OCI-LY7 (cell line): Measurements from ENCODE around the gene NFIA. TPM values are rescaled to one million over a fixed set of nuclear protein-coding genes. Genes with fewer than 3 reads are reported as not detected.

ENCODE experiments used
- BruUV-seq: library from RNA; stranded (reverse); fragments of 400-500 nt; replicated peaks from 2 replicates; lab custom pipeline; 2021; lab: Mats Ljungman, UMichigan
- CTCF ChIA-PET: fragments of 300-600 bp; sonication (Branson Sonifier 250); formaldehyde crosslinking; loops from one replicate; lab custom pipeline; 2022; ENCODE audit warnings: antibody characterized with exemption; ENCODE audit not compliant: unreplicated experiment; lab: Charles Lee
- POLR2A ChIA-PET: fragments of 300-600 bp; sonication (Branson Sonifier 250); formaldehyde crosslinking; loops from one replicate; lab custom pipeline; 2022; ENCODE audit warnings: antibody characterized with exemption; lab: Charles Lee
- DNase-seq: peaks from one replicate; pipeline ENCODE4 v3.0.0-alpha.2; 2015; ENCODE audit warnings: low spot score
- H2AFZ ChIP-seq: fragments of 200-600 bp; sonication (generic), shearing (Covaris generic); 2 replicates; pipeline ENCODE4 v1.6.1; 2014; ENCODE audit warnings: mild to moderate bottlenecking, antibody characterized with exemption, low read length, moderate library complexity
- H3K27ac ChIP-seq: fragments of 200-600 bp; sonication (generic); 2 replicates; pipeline ENCODE4 v1.5.1; 2014; ENCODE audit warnings: mixed run types, low read depth, mild to moderate bottlenecking, moderate library complexity, low read length, inconsistent platforms; ENCODE audit not compliant: poor library complexity, severe bottlenecking
- H3K36me3 ChIP-seq: fragments of 200-600 bp; sonication (generic); 2 replicates; pipeline ENCODE4 v1.6.1; 2014; ENCODE audit warnings: mild to moderate bottlenecking, antibody characterized with exemption, low read length, moderate library complexity, mixed read lengths; ENCODE audit not compliant: insufficient read depth
- H3K4me1 ChIP-seq: fragments of 200-600 bp; sonication (generic); 2 replicates; pipeline ENCODE4 v1.5.1; 2014; ENCODE audit warnings: mild to moderate bottlenecking, low read length; ENCODE audit not compliant: insufficient read depth, poor library complexity, severe bottlenecking
- H3K4me2 ChIP-seq: fragments of 200-600 bp; sonication (generic); 2 replicates; pipeline ENCODE4 v1.6.1; 2014; ENCODE audit warnings: mild to moderate bottlenecking, low read length
- H3K4me3 ChIP-seq: fragments of 200-600 bp; sonication (generic); 2 replicates; pipeline ENCODE4 v1.5.1; 2014; ENCODE audit warnings: mild to moderate bottlenecking, low read depth, low read length; ENCODE audit not compliant: poor library complexity, severe bottlenecking
- H3K79me2 ChIP-seq: fragments of 200-600 bp; sonication (generic); 2 replicates; pipeline ENCODE4 v1.6.1; 2016; ENCODE audit warnings: low read depth, mild to moderate bottlenecking, low read length, moderate library complexity, mixed read lengths; ENCODE audit not compliant: insufficient read depth
- H3K9me2 ChIP-seq: fragments of 200-600 bp; sonication (generic); 2 replicates; pipeline ENCODE4 v1.6.1; 2016; ENCODE audit warnings: mild to moderate bottlenecking, low read length, mixed read lengths; ENCODE audit not compliant: insufficient read depth
- H3K9me3 ChIP-seq: fragments of 200-600 bp; sonication (generic); 2 replicates; pipeline ENCODE4 v1.6.1; 2014; ENCODE audit warnings: mild to moderate bottlenecking, mixed run types, low read length, mixed read lengths
- H4K20me1 ChIP-seq: fragments of 200-600 bp; sonication (generic); 2 replicates; pipeline ENCODE4 v1.6.1; 2014; ENCODE audit warnings: mild to moderate bottlenecking, antibody characterized with exemption, low read length, moderate library complexity, mixed read lengths; ENCODE audit not compliant: insufficient read depth
- CTCF ChIP-seq: fragments of 200-600 bp; sonication (generic); conservative IDR thresholded peaks from 2 replicates; pipeline ENCODE4 v1.5.1; 2014; ENCODE audit warnings: mild to moderate bottlenecking, antibody characterized with exemption, low read length, moderate library complexity, mixed read lengths
- EZH2phosphoT487 ChIP-seq: fragments of 200-600 bp; sonication (generic); IDR thresholded peaks from 2 replicates; pipeline ENCODE4 v1.6.1; 2018; ENCODE audit warnings: low read depth, borderline replicate concordance, mild to moderate bottlenecking, mixed run types, antibody characterized with exemption, low read length, moderate library complexity, mixed read lengths
- intact Hi-C: fragments of 100-400 bp; cut with micrococcal nuclease; formaldehyde crosslinking; loops from one replicate; pipeline ENCODE4 v1.10.0; 2022; ENCODE audit not compliant: unreplicated experiment
- total RNA-seq, 2 experiments: library from RNA; depleted of rRNA in 1 of 2; stranded (reverse); fragments of >200 nt in 1 of 2; shearing (Covaris generic) in 1 of 2; gene quantifications; 2 replicates each; pipeline ENCODE4 v1.2.3, GENCODE V29; 2014 to 2022

Gene NFIA
- total RNA-seq, 2 experiments from 2014 or later, result 2.8 to 18.8 TPM

DNA sequence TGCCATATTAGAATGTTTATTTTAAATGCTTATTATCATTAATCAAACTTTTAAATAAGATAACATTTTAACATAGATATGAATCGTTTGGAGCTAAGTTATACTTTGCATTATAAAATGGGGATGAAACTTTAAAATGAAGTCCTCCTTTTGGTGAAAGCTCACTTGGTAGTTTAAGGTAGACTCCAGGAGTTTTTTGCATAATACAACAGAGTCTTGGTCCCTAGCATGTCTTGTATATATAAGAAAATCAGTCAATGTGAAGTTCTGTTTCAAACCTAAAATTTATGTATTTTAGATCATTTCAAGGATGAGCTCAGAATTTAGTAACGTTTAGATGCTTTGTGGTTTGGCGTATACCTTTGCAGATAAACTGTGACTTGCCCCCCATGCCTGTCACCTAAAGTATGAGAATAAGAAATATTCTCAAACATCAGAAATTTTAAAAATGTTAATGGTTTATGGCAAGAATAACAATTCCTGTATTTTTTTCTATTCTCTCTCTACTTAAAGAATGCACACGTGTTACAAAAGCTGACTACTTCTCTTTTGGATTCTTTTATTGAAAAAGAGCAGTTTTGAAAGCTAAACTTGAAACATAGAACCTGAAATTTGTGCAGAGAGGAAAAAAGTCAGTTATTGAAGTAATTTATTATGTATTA is 3.8 kb downstream of the NFIA start:
- ChIA-PET POLR2A (interaction anchor here (0.6 to 1.2 kb wide), 8 partner anchors 8 to 114 kb away, joined by 3 to 6 read pairs (median 4); no protein-coding TSS in a partner anchor), CTCF (no interaction called here)
- H3K27ac ChIP-seq, result no peak overlapping the region
- intact Hi-C loops, result loop anchor here (10.0 kb wide), 1 partner anchor 1599 kb away; the partner anchor contains the start of gene DOCK7
- no peaks in the 10 kb centered on the region for H3K9me2 ChIP-seq
- H3K9me3 ChIP-seq, result no peaks in the 10 kb centered on the region
- no peak overlapping the region for H3K4me2 ChIP-seq
- BruUV-seq, result no TSS peak
- no peaks in the 10 kb centered on the region; the same call in 1 of the 2 replicates for H3K79me2 ChIP-seq
- TF ChIP-seq EZH2phosphoT487 (no peak), CTCF (no peak)
- no peak for DNase-seq
- no peak overlapping the region for H3K4me3 ChIP-seq
- H3K36me3 ChIP-seq, result peaks cover 9% of the 10 kb centered on the region; the same call in 1 of the 2 replicates
- H3K4me1 ChIP-seq, result peaks cover 12% of the 10 kb centered on the region
- H4K20me1 ChIP-seq, result peaks cover 21% of the 10 kb centered on the region; the same call in 1 of the 2 replicates
- H2AFZ ChIP-seq, result no peak overlapping the region

DNA sequence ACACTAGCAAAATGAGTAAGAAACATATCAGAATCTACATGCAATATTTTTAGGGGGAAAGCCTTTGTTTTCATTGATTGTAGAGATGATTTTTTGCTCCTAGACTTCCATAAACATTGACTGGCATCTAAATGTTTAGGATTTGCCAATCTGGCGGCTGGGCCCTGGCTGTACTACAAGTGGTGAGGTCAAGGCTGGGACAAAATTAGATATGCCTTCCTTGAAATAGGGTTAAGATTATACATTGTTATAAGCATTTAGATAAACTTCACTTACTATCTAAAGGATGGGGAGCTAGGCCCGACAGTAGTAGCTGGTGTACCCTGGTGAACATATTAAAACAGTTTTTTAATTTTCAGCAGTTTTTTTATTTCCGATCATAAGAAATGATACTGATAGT is 5.2 kb downstream of the NFIA start:
- Histone ChIP-seq H4K20me1 (peaks cover 21% of the 10 kb centered on the region; the same call in 1 of the 2 replicates), H3K9me2 (no peaks in the 10 kb centered on the region), H3K4me1 (peaks cover 6% of the 10 kb centered on the region), H3K27ac (no peak overlapping the region), H3K4me3 (no peak overlapping the region), H3K36me3 (peaks cover 9% of the 10 kb centered on the region; the same call in 1 of the 2 replicates), H3K79me2 (no peaks in the 10 kb centered on the region; the same call in 1 of the 2 replicates), H3K4me2 (no peak overlapping the region), H2AFZ (no peak overlapping the region), H3K9me3 (no peaks in the 10 kb centered on the region)
- no peak for DNase-seq
- ChIA-PET POLR2A (no interaction called here), CTCF (no interaction called here)
- no peak for TF ChIP-seq CTCF
- TF ChIP-seq EZH2phosphoT487, result no peak
- no TSS peak for BruUV-seq
- intact Hi-C loops, result loop anchor here (10.0 kb wide), 1 partner anchor 1597 kb away; the partner anchor contains the start of gene DOCK7
